IPS-NIHi7 (cell line): Measurements from ENCODE around the gene ILDR1.
A peak's percentile ranks its signal among the peaks of the same experiment; 100 is the strongest.

Experiments used
- DNase-seq: peaks from one replicate; pipeline ENCODE4 v3.0.0; 2012; ENCODE audit warnings: mixed read lengths; ENCODE audit errors: extremely low spot score

ILDR1 gene

GRCh38 chr3:121994551-121994950 lies 27.5 kb downstream of the ILDR1 start:
- DNase-seq, result no peak

GRCh38 chr3:121992601-121993560 lies 29.2 kb downstream of the ILDR1 start:
- no peak for DNase-seq

GRCh38 chr3:121989943-121990342 lies 32.1 kb downstream of the ILDR1 start:
- DNase-seq, result no peak

GRCh38 chr3:121988146-121988545 lies 33.9 kb downstream of the ILDR1 start:
- no peak for DNase-seq

GRCh38 chr3:121985846-121986245 lies 36.2 kb downstream of the ILDR1 start:
- no peak for DNase-seq

- DNase-seq, result no peak
These were observed 40.6 kb downstream of the ILDR1 start for GRCh38 chr3:121981473-121981872.

GRCh38 chr3:121980450-121980796 lies 41.6 kb downstream of the ILDR1 start:
- DNase-seq, result no peak

- no peak for DNase-seq
These were observed 42.2 kb downstream of the ILDR1 start for GRCh38 chr3:121979734-121980449.

GRCh38 chr3:121979246-121979645 lies 42.8 kb downstream of the ILDR1 start:
- DNase-seq, result no peak

- no peak for DNase-seq
These were observed 45.3 kb downstream of the ILDR1 start for GRCh38 chr3:121976727-121977126.

GRCh38 chr3:121975702-121976302 lies 46.2 kb downstream of the ILDR1 start:
- no peak for DNase-seq

- DNase-seq, result no peak
These were observed 47.4 kb downstream of the ILDR1 start for GRCh38 chr3:121974601-121975111.

GRCh38 chr3:121970047-121970446 lies 52.0 kb downstream of the ILDR1 start:
- DNase-seq, result no peak

GRCh38 chr3:121969631-121970030 lies 52.4 kb downstream of the ILDR1 start:
- no peak for DNase-seq

GRCh38 chr3:121963608-121964007 lies 58.4 kb downstream of the ILDR1 start:
- no peak for DNase-seq

GRCh38 chr3:121962443-121962842 lies 59.6 kb downstream of the ILDR1 start:
- no peak for DNase-seq

GRCh38 chr3:121961283-121961682 lies 60.8 kb downstream of the ILDR1 start:
- DNase-seq, result no peak

- no peak for DNase-seq
These were observed 63.2 kb downstream of the ILDR1 start for GRCh38 chr3:121958801-121959200.

- no peak for DNase-seq
These were observed 64.2 kb downstream of the ILDR1 start for GRCh38 chr3:121957674-121958415.

GRCh38 chr3:121956363-121956762 lies 65.7 kb downstream of the ILDR1 start:
- peak; percentile 24 for DNase-seq

GRCh38 chr3:121951291-121951919 lies 70.6 kb downstream of the ILDR1 start:
- no peak for DNase-seq
